GM20431 (cell line): ENCODE measurements around the gene OLIG1.

Source experiments
- in situ Hi-C: fragments of 300-500 bp; cut with MseI, MboI; formaldehyde crosslinking; loops from one replicate; pipeline ENCODE4 v1.15.0; 2020; ENCODE audit warnings: low sequenced_read_pairs; ENCODE audit not compliant: unreplicated experiment

The OLIG1 gene

GRCh38 chr21:33059380-33059841, 10.5 kb upstream of the OLIG1 start:
- in situ Hi-C loops = no loop called here

- in situ Hi-C loops = no loop called here
These were observed 8.7 kb upstream of the OLIG1 start for GRCh38 chr21:33061233-33061632.

GRCh38 chr21:33063375-33063883, 6.5 kb upstream of the OLIG1 start:
- in situ Hi-C loops = no loop called here

- in situ Hi-C loops = no loop called here
These were observed 5.9 kb upstream of the OLIG1 start for GRCh38 chr21:33063907-33064622.

- in situ Hi-C loops = no loop called here
These were observed 5.1 kb upstream of the OLIG1 start for GRCh38 chr21:33064623-33065390.

GRCh38 chr21:33067043-33067442, 2.9 kb upstream of the OLIG1 start:
- in situ Hi-C loops = no loop called here

GRCh38 chr21:33067457-33067856, 2.5 kb upstream of the OLIG1 start:
- in situ Hi-C loops = no loop called here

GRCh38 chr21:33069243-33069642, 698 bp upstream of the OLIG1 start:
- in situ Hi-C loops = no loop called here

- in situ Hi-C loops = no loop called here
These were observed 322 bp upstream of the OLIG1 start for GRCh38 chr21:33069645-33069993.

GRCh38 chr21:33070744-33070997, 730 bp downstream of the OLIG1 start:
- in situ Hi-C loops = no loop called here

GRCh38 chr21:33070998-33071769, 1.2 kb downstream of the OLIG1 start:
- in situ Hi-C loops = no loop called here

- in situ Hi-C loops = no loop called here
These were observed 1.9 kb downstream of the OLIG1 start for GRCh38 chr21:33071770-33072306.

- in situ Hi-C loops = no loop called here
These were observed 3.7 kb downstream of the OLIG1 start for GRCh38 chr21:33073636-33074035.

GRCh38 chr21:33075128-33075527, 5.2 kb downstream of the OLIG1 start:
- in situ Hi-C loops = no loop called here

- in situ Hi-C loops = no loop called here
These were observed 5.8 kb downstream of the OLIG1 start for GRCh38 chr21:33075596-33076195.

- in situ Hi-C loops = no loop called here
These were observed 6.8 kb downstream of the OLIG1 start for GRCh38 chr21:33076600-33077329.

GRCh38 chr21:33078907-33079582, 9.1 kb downstream of the OLIG1 start:
- in situ Hi-C loops = no loop called here

GRCh38 chr21:33080376-33080775, 10.4 kb downstream of the OLIG1 start:
- in situ Hi-C loops = no loop called here

GRCh38 chr21:33080776-33081175, 10.8 kb downstream of the OLIG1 start:
- in situ Hi-C loops = no loop called here
